ENCODE measurements around the gene SCAMP1.

SCAMP1 gene

DNA sequence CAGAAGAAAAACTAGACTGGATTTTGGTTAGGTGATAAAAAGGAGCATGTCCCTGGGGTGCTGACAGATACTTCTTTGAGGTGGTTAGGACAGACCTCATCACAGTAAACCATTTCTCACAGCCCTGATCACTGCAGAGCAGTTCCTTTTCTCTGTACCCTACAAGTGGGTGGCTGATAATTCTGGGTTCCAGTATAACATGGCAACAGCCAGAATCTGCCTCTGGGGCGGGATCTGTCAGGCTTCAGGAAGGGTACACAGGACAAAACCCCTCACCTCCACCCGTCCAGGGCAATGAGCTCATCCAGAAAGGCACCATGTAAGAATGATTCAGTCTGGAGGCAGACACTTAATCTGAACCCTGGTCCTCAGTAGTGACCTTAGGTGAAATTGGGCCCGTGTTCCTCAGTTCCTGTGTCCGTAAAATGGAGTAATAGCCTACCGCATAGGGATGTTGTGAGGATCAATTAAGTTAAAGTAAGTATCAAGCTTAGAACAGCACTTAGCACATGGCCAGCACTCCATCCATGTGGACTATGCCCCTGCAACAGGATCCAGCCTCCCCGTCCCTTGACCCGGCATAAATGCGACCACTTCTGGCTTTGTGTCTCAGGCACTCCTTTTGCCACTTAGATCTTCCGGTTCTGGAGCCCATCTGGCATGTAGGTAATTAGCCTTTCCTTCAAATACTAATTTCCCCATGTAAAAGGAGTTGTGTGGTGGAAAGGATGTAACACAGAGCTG lies 159.0 kb downstream of the SCAMP1 start:
- H3K4me3 ChIP-seq (ENCODE audit: insufficient read depth, low read depth, low read length, poor library complexity, severe bottlenecking): no peak overlapping the region
- peaks cover 4% of the 10 kb centered on the region for H3K27me3 ChIP-seq (replicated peaks; ENCODE audit: control insufficient read depth, insufficient read depth, low read length, poor library complexity, severe bottlenecking)
- no peaks in the 10 kb centered on the region for H3K4me1 ChIP-seq (ENCODE audit: control insufficient read depth, insufficient read depth, low read length, poor library complexity, severe bottlenecking)
- DNase-seq: no peak
- no peak overlapping the region for H3K27ac ChIP-seq (ENCODE audit: insufficient read depth, low read length, poor library complexity, severe bottlenecking)
- no peaks in the 10 kb centered on the region for H3K36me3 ChIP-seq (ENCODE audit: control insufficient read depth, insufficient read depth, low read length)
- H3K9me3 ChIP-seq (ENCODE audit: control insufficient read depth, low read length): no peaks in the 10 kb centered on the region

DNA sequence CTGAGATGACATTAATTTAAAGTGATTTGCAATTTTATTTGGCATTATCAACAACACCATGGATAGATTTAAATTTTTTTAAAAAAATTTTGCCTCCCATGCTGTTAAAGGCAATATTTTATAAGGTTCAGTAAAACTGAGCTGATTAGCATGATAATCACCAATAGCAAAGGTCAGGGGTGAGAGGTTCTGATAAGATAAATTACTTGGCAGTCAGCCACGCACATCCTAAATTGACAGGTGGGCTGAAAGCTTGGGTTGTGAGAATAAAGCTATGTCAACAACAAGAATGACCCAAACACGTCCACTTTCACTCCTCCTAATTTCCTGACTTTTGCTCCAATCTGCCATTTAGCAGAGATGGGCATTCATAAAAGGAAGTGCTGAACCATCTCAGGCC lies 161.0 kb downstream of the SCAMP1 start:
- no peak overlapping the region for H3K4me3 ChIP-seq (ENCODE audit: insufficient read depth, low read depth, low read length, poor library complexity, severe bottlenecking)
- H3K4me1 ChIP-seq (ENCODE audit: control insufficient read depth, insufficient read depth, low read length, poor library complexity, severe bottlenecking): no peaks in the 10 kb centered on the region
- no peaks in the 10 kb centered on the region for H3K9me3 ChIP-seq (ENCODE audit: control insufficient read depth, low read length)
- no peak for DNase-seq
- H3K36me3 ChIP-seq (ENCODE audit: control insufficient read depth, insufficient read depth, low read length): no peaks in the 10 kb centered on the region
- no peak overlapping the region for H3K27ac ChIP-seq (ENCODE audit: insufficient read depth, low read length, poor library complexity, severe bottlenecking)
- peaks cover 4% of the 10 kb centered on the region for H3K27me3 ChIP-seq (replicated peaks; ENCODE audit: control insufficient read depth, insufficient read depth, low read length, poor library complexity, severe bottlenecking)

DNA sequence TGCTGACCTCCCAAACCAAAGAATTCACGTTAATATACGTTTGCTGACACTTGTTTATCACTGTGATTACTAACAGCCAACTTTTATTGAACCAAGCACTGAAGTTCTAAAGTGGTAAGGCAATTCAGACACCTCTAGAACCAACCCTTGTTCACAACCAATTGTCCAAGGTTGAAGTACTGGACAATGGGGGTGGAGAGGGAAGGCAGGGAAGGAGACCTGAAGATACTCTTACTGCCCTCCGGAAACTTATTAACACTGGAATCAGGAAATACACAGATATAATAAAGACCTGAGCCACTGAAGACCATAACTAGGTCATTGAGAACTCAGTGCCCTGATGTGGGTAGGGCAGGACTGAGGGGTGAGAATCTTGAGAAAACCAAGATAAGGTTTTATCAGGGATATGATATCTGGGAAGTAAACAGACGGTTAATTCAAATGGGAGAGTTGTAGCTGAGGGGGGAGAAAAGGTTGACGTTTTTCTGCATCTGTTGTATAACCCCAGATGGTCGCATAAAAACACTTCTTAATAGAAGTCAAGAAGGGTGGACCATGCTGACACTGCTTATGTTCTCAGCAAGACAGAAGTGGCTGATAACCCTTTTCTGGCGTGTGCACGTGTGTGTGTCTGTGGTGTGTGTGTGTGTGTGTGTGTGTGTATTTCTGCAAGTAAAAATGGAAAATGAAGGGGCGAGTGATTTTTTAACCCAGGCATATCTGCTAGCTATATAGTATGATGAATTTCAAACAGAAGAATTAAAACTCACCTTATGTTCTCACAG lies 162.3 kb downstream of the SCAMP1 start:
- no peak overlapping the region for H3K27ac ChIP-seq (ENCODE audit: insufficient read depth, low read length, poor library complexity, severe bottlenecking)
- H3K4me1 ChIP-seq (ENCODE audit: control insufficient read depth, insufficient read depth, low read length, poor library complexity, severe bottlenecking): no peaks in the 10 kb centered on the region

DNA sequence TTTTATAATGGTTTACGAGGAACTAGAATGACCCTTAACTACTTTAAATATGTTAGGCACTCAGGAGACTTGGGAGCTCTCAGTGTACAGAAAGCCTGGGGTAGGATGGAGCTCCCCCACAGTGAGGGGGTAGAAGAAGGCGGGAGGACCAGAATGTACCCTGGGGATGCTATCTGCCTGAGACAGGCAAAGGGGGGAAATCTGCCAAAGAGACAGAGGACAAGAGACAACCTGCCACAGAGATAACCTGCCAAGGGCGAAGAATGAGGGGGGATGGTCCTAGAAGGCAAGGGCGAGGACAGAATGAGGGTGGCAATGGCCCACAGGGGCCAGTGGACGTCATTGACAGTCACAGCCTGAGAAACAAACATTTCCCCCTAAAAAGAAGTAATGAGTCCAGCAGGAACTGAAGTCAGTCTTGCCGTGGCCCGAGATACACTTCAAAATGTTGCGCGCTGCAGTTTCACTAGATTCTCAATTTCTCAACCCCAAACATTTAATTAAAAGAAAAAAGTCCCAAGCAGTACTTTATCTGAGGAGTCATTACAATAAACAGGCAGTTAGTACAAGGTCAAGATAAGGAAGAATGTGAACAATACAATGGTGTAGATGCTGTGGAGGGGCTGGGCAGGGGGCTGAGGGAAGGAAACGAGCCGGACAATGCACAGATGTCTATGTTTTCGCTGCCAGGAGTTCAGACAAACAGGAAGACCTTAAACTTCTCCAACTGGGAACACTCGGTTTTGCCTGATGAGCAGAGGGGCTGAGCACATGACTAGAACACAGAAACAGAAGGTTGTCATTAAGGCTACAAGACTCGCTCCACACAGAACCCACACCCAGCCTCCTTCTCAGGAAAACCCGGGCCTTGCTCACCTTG lies 163.1 kb downstream of the SCAMP1 start:
- no peak overlapping the region for H3K27ac ChIP-seq (ENCODE audit: insufficient read depth, low read length, poor library complexity, severe bottlenecking)
- no peaks in the 10 kb centered on the region for H3K36me3 ChIP-seq (ENCODE audit: control insufficient read depth, insufficient read depth, low read length)
- H3K9me3 ChIP-seq (ENCODE audit: control insufficient read depth, low read length): no peaks in the 10 kb centered on the region
- no peaks in the 10 kb centered on the region for H3K4me1 ChIP-seq (ENCODE audit: control insufficient read depth, insufficient read depth, low read length, poor library complexity, severe bottlenecking)
- H3K4me3 ChIP-seq (ENCODE audit: insufficient read depth, low read depth, low read length, poor library complexity, severe bottlenecking): no peak overlapping the region
- no peak for DNase-seq
- H3K27me3 ChIP-seq (replicated peaks; ENCODE audit: control insufficient read depth, insufficient read depth, low read length, poor library complexity, severe bottlenecking): peaks cover 4% of the 10 kb centered on the region

More for the DNA sequence above, 162.3 kb downstream of the SCAMP1 start:
- H3K9me3 ChIP-seq (ENCODE audit: control insufficient read depth, low read length): no peaks in the 10 kb centered on the region
- H3K4me3 ChIP-seq (ENCODE audit: insufficient read depth, low read depth, low read length, poor library complexity, severe bottlenecking): no peak overlapping the region
- DNase-seq: no peak
- peaks cover 4% of the 10 kb centered on the region for H3K27me3 ChIP-seq (replicated peaks; ENCODE audit: control insufficient read depth, insufficient read depth, low read length, poor library complexity, severe bottlenecking)
- no peaks in the 10 kb centered on the region for H3K36me3 ChIP-seq (ENCODE audit: control insufficient read depth, insufficient read depth, low read length)

DNA sequence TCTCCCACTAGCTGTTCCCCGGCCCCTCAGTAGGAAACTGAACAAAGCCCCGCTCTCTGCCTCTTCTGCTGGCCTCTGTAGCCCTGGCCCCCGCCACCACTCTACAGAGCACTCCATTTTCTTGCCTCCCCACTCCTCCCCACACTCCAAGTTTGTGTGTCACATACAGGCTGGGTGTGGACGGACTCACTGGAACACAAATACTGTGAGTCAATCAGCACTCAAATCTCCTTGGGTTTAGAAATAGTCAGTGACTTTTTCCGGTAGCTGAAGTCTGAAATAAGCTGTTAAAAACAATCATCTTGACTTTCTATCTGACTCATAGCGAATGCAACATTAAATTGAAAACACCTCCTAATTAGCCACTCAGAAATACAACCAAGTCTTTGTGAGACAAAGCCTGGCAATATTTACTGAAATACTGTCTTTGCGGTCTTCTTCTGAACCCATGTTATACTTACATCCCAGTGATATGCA lies 165.7 kb downstream of the SCAMP1 start:
- H3K4me1 ChIP-seq (ENCODE audit: control insufficient read depth, insufficient read depth, low read length, poor library complexity, severe bottlenecking): no peaks in the 10 kb centered on the region
- DNase-seq: no peak
- H3K4me3 ChIP-seq (ENCODE audit: insufficient read depth, low read depth, low read length, poor library complexity, severe bottlenecking): no peak overlapping the region
- no peaks in the 10 kb centered on the region for H3K9me3 ChIP-seq (ENCODE audit: control insufficient read depth, low read length)
- peaks cover 4% of the 10 kb centered on the region for H3K27me3 ChIP-seq (replicated peaks; ENCODE audit: control insufficient read depth, insufficient read depth, low read length, poor library complexity, severe bottlenecking)
- H3K27ac ChIP-seq (ENCODE audit: insufficient read depth, low read length, poor library complexity, severe bottlenecking): no peak overlapping the region
- no peaks in the 10 kb centered on the region for H3K36me3 ChIP-seq (ENCODE audit: control insufficient read depth, insufficient read depth, low read length)

DNA sequence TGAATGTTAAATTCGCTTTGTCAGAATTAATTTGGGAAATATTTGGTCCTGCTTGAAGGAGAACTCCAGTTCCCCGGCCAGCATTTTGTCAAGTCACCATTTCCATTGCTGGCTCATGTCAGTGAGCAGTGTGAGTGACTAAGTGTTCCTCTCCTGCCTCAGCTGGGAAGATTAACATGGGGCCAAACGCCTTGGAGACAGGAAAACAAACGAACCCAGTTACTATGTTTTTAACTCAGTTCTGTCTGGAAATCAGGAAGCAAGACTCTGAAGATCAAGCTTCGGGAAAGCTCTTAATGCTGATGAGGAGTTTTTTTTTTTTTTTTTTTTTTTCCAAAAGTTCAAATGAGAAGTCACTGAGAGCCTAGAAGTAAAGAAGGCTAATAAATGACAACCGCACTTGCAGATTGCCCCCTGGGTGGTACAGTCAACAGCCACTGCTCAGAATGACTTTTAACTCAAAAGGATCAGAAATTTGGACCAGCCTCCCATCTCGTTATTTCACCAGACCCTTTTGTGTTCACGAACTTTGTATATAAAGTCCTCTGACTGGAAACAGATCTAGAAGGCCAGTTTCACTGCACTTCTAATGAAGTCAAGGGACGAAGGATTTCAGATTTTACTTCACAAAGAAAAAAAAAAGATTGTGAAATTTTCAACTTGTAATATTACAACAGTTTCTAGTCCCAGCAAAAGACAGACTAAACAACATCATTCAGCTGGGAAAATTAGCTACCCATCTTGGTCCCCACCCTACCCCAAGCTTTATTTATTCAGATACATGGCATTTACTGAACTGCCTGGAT lies 166.8 kb downstream of the SCAMP1 start:
- Histone ChIP-seq H3K4me1 (ENCODE audit: control insufficient read depth, insufficient read depth, low read length, poor library complexity, severe bottlenecking) (no peaks in the 10 kb centered on the region), H3K9me3 (ENCODE audit: control insufficient read depth, low read length) (no peaks in the 10 kb centered on the region), H3K27me3 (replicated peaks; ENCODE audit: control insufficient read depth, insufficient read depth, low read length, poor library complexity, severe bottlenecking) (peaks cover 2% of the 10 kb centered on the region), H3K4me3 (ENCODE audit: insufficient read depth, low read depth, low read length, poor library complexity, severe bottlenecking) (no peak overlapping the region), H3K36me3 (ENCODE audit: control insufficient read depth, insufficient read depth, low read length) (no peaks in the 10 kb centered on the region), H3K27ac (ENCODE audit: insufficient read depth, low read length, poor library complexity, severe bottlenecking) (no peak overlapping the region)
- DNase-seq: no peak

DNA sequence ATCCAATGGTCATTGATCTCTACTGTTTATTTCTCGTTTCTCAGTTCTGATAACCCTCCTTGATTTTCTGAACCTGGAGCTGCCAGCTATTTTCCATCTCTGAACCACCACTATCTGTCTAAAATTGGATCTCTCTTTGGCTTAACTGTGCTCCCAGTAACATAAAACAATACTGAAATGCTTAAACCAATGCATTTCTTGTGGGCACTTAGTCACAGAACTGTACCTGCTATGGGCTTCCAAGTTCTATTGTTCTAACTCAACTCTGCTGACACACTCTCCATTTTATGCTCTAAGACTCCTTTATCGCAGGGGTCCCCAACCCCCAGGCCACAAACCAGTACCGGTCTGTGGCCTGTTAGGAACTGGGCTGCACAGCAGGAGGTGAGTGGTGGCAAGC lies 167.5 kb downstream of the SCAMP1 start:
- no peaks in the 10 kb centered on the region for H3K36me3 ChIP-seq (ENCODE audit: control insufficient read depth, insufficient read depth, low read length)
- H3K27me3 ChIP-seq (replicated peaks; ENCODE audit: control insufficient read depth, insufficient read depth, low read length, poor library complexity, severe bottlenecking): no peaks in the 10 kb centered on the region
- H3K4me1 ChIP-seq (ENCODE audit: control insufficient read depth, insufficient read depth, low read length, poor library complexity, severe bottlenecking): no peaks in the 10 kb centered on the region
- DNase-seq: no peak
- H3K27ac ChIP-seq (ENCODE audit: insufficient read depth, low read length, poor library complexity, severe bottlenecking): no peak overlapping the region
- no peak overlapping the region for H3K4me3 ChIP-seq (ENCODE audit: insufficient read depth, low read depth, low read length, poor library complexity, severe bottlenecking)
- H3K9me3 ChIP-seq (ENCODE audit: control insufficient read depth, low read length): no peaks in the 10 kb centered on the region

Measured in effector memory CD4-positive, alpha-beta T cell (primary cell).